SK-N-SH (cell line): Measurements from ENCODE around the gene LTC4S.

Source experiments
- CTCF ChIP-seq: fragments of 200-600 bp; sonication (generic); IDR thresholded peaks from 2 replicates; pipeline ENCODE4 v1.6.1; 2017; ENCODE audit warnings: antibody characterized with exemption, mild to moderate bottlenecking, moderate library complexity
- ELF1 ChIP-seq: IDR thresholded peaks from 2 replicates; pipeline ENCODE4 v1.4.0; 2012
- EP300 ChIP-seq, 2 experiments: IDR thresholded peaks; 2 replicates each; pipeline versions ENCODE4 v1.4.0 to v1.6.1; 2012; ENCODE audit warnings: borderline replicate concordance in 1 of 2, low read depth in 1 of 2, low read length in 1 of 2
- FOXM1 ChIP-seq: IDR thresholded peaks from 2 replicates; pipeline ENCODE4 v1.4.0; 2012; ENCODE audit warnings: low read depth, mild to moderate bottlenecking
- GABPA ChIP-seq: IDR thresholded peaks from 2 replicates; pipeline ENCODE4 v1.4.0; 2012; ENCODE audit warnings: low read depth, mild to moderate bottlenecking
- NFIC ChIP-seq: IDR thresholded peaks from 2 replicates; pipeline ENCODE4 v1.4.0; 2012; ENCODE audit warnings: borderline replicate concordance
- PBX3 ChIP-seq: IDR thresholded peaks from 2 replicates; pipeline ENCODE4; 2012
- RAD21 ChIP-seq: IDR thresholded peaks from 2 replicates; pipeline ENCODE4 v1.6.1; 2012; ENCODE audit warnings: mild to moderate bottlenecking, low read length
- RXRA ChIP-seq: IDR thresholded peaks from 2 replicates; pipeline ENCODE4 v1.4.0; 2012; ENCODE audit warnings: low read depth, mild to moderate bottlenecking, borderline replicate concordance
- SIN3A ChIP-seq: IDR thresholded peaks from 2 replicates; pipeline ENCODE4 v1.6.1; 2012; ENCODE audit warnings: low read depth, mild to moderate bottlenecking, low read length, moderate library complexity, borderline replicate concordance
- USF2 ChIP-seq: fragments of 150-350 bp; IDR thresholded peaks from 2 replicates; pipeline ENCODE4 v1.6.1; 2017; ENCODE audit warnings: antibody characterized with exemption, low read length, low read depth, borderline replicate concordance

GRCh38 chr5:179805529-179806249 is 11.9 kb downstream of the LTC4S start:
- TF ChIP-seq PBX3, result no peak
- no peak for TF ChIP-seq NFIC
- TF ChIP-seq ELF1, result no peak
- TF ChIP-seq RXRA, result no peak
- no peak for TF ChIP-seq GABPA
- TF ChIP-seq CTCF, result no peak
- no peak for TF ChIP-seq FOXM1
- TF ChIP-seq SIN3A, result no peak; the same call in 1 of the 2 replicates
- TF ChIP-seq RAD21, result no peak
- no peak for TF ChIP-seq USF2
- no peak for TF ChIP-seq EP300 (IDR thresholded peaks at IDR 0.05; ENCODE audit: borderline replicate concordance in 1 of 2, low read depth in 1 of 2, low read length in 1 of 2)
